ENCODE results near the gene SYT14. TPM values are rescaled to one million over a fixed set of nuclear protein-coding genes. Genes with fewer than 3 reads are reported as not detected.
"Not testable (repeated sequence)": the region's sequence is repeated elsewhere in the genome, so short reads cannot be mapped to it uniquely, and the experiment has no call there.

SYT14 gene
- polyA plus RNA-seq, 1 donor: 1.7 TPM

- DNase-seq (ENCODE audit: low read depth): no peak
Observed at GRCh38 chr1:210024996-210025395, 87.0 kb downstream of the SYT14 start.

DNA sequence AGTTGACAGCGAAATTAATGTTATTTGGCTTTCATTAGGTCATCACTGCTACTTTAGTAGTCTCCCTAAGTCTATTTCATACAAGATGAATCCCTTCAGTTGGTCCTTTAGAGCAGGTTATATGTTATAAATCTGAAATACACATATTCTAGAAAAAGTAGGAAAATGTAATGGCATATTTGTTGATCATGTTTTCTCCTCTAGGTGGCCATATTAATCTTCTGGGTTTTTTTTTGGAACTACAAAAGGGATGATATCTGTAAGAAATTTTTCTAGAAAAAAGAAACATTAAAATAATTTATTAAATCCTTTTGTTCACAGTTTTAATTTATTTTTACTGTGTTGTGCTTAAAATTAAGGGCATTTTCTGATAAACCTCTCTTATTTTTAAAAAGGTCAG lies 87.9 kb downstream of the SYT14 start:
- no peak for DNase-seq (ENCODE audit: low read depth)

DNA sequence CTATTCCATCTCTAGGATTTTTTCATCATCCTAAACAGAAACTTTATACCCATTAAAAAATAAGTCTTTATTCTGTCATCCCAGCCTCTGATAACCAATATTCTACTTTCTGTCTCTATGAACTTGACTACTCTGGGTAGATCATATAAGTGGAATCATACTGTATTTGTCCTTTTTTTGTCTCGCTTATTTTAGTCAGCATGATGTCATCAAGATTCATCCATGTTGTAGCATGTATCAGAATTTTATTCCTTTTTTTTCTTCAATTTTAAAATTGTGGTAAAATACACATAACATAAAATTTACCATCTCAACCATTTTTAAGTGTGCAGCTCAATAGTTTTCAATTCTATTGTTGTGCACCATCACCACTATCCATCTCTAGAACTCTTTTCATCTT lies 90.0 kb downstream of the SYT14 start:
- DNase-seq (ENCODE audit: low read depth): no peak

DNA sequence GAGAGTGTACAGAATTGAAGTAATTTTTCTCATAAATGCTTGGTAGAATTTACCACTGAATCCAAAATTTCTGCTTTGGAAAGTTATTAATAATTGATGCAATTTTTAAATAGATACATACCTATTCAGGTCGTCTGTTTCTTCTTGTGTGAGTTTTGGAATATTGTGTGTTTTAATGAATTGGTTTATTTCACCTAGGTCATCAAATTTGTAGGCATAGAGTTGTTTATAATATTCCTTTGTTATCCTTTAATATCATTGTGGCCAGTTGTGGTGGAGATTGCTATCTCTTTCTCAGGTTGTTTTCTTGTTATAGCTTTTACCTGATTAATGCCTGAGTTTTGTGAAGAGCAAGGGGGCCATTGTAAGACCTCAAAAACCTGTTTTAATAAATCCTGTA lies 93.5 kb downstream of the SYT14 start:
- DNase-seq (ENCODE audit: low read depth): no peak

- DNase-seq (ENCODE audit: low read depth): no peak
Observed at GRCh38 chr1:210043058-210043457, 105.0 kb downstream of the SYT14 start.

DNA sequence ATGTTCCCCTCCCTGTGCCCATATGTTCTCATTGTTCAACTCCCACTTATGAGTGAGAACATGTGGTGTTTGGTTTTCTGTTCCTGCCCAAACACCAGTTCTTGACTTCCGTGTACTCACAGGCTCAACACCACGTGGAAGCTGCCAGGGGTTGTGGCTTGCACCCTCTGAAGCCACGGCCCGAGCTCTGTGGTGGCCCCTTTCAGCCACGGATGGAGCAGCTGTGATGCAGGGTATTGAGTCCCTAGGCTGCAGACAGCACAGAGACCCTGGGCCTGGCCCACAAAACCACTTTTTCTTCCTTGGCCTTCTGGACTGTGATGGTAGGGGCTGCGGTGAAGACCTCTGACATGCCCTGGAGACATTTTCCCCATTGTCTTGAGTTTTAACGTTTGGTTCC lies 111.6 kb downstream of the SYT14 start:
- no peak for DNase-seq (ENCODE audit: low read depth)

DNA sequence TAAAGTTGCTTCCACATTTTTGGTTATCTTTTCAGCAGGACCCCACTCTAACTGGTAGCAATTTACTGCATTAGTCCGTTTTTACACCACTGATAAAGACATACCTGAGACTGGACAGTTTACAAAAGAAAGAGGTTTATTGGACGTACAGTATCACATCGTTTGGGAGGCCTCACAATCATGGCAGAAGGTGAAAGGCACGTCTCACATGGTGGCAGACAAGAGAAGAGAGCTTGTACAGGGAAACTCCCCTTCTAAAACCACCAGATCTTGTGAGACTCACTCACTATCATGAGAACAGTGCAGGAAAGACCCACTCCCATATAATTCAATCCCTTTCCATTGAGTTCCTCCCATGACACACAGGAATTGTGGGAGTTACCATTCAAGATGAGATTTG lies 112.5 kb downstream of the SYT14 start:
- DNase-seq (ENCODE audit: low read depth): not testable (repeated sequence)

- no peak for DNase-seq (ENCODE audit: low read depth)
Observed at GRCh38 chr1:210053126-210053525, 115.1 kb downstream of the SYT14 start.

DNA sequence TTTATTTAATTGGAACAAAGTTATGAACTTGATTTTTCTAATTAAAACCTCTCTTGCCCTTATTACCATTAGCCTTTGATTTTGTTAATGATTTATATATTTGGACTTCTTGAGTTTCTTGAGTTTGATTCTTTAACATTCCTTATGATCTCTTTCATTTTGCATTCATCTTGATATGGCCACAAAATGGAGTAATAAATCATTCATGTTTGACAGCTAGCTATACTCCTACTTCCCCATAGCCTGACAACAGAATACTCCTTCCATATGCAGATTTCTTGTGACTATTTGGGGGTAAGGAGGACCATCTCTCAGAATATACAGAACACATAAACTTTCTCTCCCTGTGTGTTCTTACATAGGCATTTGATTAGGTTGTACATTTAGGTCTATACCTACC lies 119.6 kb downstream of the SYT14 start:
- DNase-seq (ENCODE audit: low read depth): no peak

DNA sequence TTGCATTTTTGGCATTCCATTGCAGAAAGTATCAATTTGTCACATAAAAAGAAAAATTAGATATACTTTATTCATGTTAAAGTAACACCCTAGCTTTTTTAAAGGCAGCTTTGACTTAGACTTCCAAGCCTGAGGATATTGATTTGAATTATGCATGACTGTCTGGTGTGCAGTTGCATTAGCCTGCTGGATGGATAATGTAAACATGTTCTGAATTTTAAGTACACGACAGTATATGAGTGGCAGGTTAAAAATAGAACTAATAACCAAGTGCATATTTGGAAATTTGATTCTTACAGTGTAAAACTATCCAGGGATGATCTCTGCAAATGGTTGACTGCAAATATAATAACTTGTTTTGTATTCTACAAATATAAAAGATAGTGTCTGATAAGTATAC lies 124.0 kb downstream of the SYT14 start:
- no peak for DNase-seq (ENCODE audit: low read depth)

DNA sequence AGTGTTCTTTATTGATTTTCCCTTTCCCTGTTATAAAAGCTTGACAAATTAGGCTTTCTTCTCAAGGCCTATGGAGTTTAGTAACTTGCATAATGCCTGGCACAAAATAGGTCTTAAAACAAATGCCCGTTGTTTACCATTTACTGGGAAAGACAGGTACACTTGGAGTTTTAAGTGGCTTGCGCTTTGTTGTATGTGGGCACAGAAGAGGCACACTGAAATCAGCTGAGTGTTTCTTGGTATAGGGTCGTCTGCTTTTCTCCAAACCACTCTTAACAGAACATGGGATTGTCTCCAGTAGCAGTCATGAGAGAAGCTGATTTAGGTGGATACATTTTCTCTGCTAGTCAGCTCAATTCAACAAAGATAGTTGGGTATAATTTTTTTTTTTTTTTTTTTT lies 132.5 kb downstream of the SYT14 start:
- no peak for DNase-seq (ENCODE audit: low read depth)

- no peak for DNase-seq (ENCODE audit: low read depth)
Observed at GRCh38 chr1:210072129-210072528, 134.1 kb downstream of the SYT14 start.

DNA sequence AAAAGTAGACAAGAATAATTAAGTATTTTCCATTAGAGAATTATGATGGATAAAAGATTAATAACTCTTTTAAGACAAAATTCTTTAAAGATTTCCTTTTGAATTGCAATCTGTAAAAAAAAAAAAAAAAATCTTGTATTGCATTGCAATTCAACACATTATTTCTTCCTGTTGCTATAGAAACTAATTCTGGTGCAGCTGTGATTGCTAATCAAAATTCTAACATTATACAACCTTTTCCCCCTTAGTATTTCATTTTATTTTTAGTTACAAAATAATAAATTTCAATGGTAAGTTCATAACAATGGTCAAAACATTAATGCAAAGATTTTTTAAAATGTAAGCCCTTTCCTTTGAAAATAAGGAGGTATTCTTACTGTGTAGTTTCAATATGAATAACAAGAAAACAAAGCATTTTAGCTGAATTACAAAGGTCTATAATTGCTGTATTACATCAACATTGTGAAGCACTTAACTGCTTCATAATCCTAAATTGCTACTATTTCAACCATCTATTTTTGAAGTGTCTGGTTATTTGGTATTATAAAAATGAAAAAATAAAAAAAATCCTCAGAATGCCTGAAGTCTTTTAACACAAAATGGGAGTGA lies 135.0 kb downstream of the SYT14 start:
- no peak for DNase-seq (ENCODE audit: low read depth)

- DNase-seq (ENCODE audit: low read depth): no peak
Observed at GRCh38 chr1:210074904-210075303, 136.9 kb downstream of the SYT14 start.

GRCh38 chr1:210076620-210077019 lies 138.6 kb downstream of the SYT14 start:
- DNase-seq (ENCODE audit: low read depth): no peak

DNA sequence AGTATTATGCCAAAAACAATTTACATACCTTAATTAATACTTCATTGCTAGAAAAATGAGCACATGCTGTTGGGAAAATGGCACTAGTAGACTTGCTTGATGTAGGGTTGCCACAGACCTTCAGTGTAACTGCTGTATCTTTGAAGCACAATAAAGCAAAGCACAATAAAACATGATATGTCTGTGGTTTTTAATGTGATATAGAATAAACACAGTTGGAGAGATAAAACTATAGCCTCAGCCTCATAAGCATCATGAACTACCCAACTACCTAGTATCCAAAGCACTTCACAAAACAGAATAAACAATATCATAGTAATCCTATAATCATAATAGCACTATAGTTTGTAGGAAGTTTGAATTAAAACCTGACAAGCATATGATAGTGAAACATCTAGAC lies 143.5 kb downstream of the SYT14 start:
- no peak for DNase-seq (ENCODE audit: low read depth)

GRCh38 chr1:210085359-210085758 lies 147.3 kb downstream of the SYT14 start:
- no peak for DNase-seq (ENCODE audit: low read depth)

DNA sequence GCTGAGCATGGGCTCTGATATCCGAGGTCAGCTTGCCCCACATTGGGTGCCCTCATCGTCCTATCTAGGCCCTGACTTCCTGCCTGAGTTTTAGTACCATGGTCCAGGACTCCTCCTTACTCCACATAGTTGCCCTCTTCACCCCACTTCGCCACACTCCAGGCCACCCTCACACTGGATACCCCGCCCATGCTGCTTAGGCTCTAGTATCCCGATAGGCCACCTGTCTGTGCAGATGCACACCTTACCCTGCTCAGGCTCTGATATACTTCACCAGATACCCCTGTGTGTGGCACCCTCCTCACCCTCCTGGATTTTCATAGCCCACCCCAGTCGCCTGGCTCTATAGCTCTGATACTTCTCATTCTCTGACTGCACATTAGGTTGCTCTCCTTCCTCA lies 149.0 kb downstream of the SYT14 start:
- DNase-seq (ENCODE audit: low read depth): no peak

DNA sequence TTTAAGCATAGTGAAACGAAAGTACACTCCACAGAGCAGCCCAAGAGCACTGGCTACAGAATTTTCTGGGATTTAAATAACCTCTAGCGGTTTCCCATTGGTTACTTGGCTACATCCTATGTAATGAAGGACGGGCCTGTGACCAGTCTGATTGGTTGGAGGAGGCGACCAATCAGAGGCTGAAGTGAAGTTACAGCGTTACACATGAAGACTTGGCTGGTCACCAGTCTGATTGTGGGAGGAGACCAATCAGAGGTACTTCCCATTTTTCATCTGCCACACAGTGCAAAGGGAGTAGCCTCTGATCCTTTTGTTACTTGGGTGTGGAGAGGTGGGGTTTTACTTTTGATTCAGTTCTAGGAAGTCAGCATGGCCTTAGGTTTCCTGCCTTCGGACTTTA lies 151.8 kb downstream of the SYT14 start:
- DNase-seq (ENCODE audit: low read depth): no peak

DNA sequence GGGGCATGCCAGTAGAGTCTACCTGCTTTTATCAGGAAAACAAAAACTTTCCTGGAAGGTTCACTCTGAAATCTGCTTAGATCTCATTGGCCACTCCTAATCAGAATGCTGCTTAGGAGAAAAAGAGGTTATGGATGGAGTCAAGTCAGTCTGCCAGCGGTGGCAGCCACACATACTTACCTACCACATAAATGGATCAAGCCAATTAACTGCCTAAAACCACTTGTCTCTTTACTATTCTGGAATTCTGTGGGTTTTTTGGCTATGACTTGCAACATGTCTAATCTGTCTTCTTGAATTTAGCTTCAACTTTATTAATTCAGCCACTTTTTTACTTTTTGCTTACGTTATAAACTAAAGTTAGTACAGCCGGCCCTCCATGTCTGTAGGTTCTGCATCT lies 154.3 kb downstream of the SYT14 start:
- DNase-seq (ENCODE audit: low read depth): no peak

GRCh38 chr1:210093461-210093860 lies 155.4 kb downstream of the SYT14 start:
- no peak for DNase-seq (ENCODE audit: low read depth)

GRCh38 chr1:210098356-210098755 lies 160.3 kb downstream of the SYT14 start:
- DNase-seq (ENCODE audit: low read depth): no peak

DNA sequence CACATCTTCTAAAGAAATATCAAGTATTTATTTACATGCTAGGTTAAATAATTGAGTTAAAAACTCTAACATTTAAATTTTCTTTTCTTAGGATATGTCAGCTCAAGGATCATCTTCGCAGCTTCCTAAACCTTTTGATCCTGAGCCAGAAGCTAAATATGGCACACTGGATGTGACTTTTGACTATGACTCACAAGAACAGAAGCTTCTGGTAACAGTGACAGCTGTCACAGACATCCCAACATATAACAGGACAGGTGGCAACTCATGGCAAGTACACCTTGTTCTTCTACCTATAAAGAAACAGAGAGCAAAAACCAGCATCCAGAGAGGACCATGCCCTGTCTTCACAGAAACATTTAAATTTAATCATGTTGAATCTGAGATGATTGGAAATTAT lies 161.9 kb downstream of the SYT14 start:
- no peak for DNase-seq (ENCODE audit: low read depth)

GRCh38 chr1:210104103-210104502 lies 166.1 kb downstream of the SYT14 start:
- no peak for DNase-seq (ENCODE audit: low read depth)

- DNase-seq (ENCODE audit: low read depth): not testable (repeated sequence)
Observed at GRCh38 chr1:210112906-210113305, 174.9 kb downstream of the SYT14 start.
